HepG2 (cell line): ENCODE data around the gene TRIO. TPM values are rescaled to one million over a fixed set of nuclear protein-coding genes. Genes with fewer than 3 reads are reported as not detected.

Experiments
- ATAC-seq: fragments of 200-7000 bp; cut with Tn5 transposase; 3 replicates; pipeline ENCODE4 v1.9.1; 2020; ENCODE audit warnings: mild to moderate bottlenecking, moderate library complexity
- BruUV-seq: library from RNA; stranded (reverse); fragments of 400-500 nt; replicated peaks from 2 replicates; lab custom pipeline; 2021; lab: Mats Ljungman, UMichigan
- CTCF ChIA-PET: fragments of 300-600 bp; formaldehyde crosslinking; extraction: SDS; loops from one replicate; lab custom pipeline; 2021; ENCODE audit warnings: low total read pairs, inconsistent platforms, low intra/inter-chr PET ratio; lab: Yijun Ruan, JAX
- POLR2A ChIA-PET: fragments of 350-600 bp; sonication (Branson Sonifier 250); formaldehyde crosslinking; loops from one replicate; lab custom pipeline; 2020; ENCODE audit warnings: antibody characterized with exemption, inconsistent platforms; lab: Yijun Ruan, JAX
- DNase-seq: peaks from one replicate; pipeline ENCODE4 v3.0.0-alpha.2; 2015; ENCODE audit warnings: low spot score
- FAIRE-seq: peaks from 3 replicates; lab custom pipeline; 2011; peaks lifted over from hg19 to GRCh38; lab: Jason Lieb, UNC
- H2AFZ ChIP-seq: one replicate; pipeline ENCODE4 v1.6.1; 2011; ENCODE audit warnings: low read length, inconsistent platforms
- H3K27ac ChIP-seq: fragments of 300-600 bp; 3 replicates; pipeline ENCODE4 v1.8.0; 2011; ENCODE audit warnings: mixed run types, mild to moderate bottlenecking, mixed read lengths, low read length, inconsistent platforms; ENCODE audit not compliant: insufficient read depth; ENCODE audit errors: extremely low read length
- H3K27me3 ChIP-seq, 2 experiments: fragments of 200-600 bp in 1 of 2; 2 replicates in 1 of 2; 3 replicates in 1 of 2; pipeline versions ENCODE4 v1.6.0 to v1.8.0; 2011; ENCODE audit warnings: low read length in 2 of 2, mild to moderate bottlenecking in 2 of 2, moderate library complexity in 2 of 2, inconsistent platforms in 1 of 2; ENCODE audit not compliant: insufficient read depth in 2 of 2, control insufficient read depth in 1 of 2
- H3K36me3 ChIP-seq, 2 experiments: fragments of 200-600 bp in 1 of 2; replicated peaks in 1 of 2; 2 replicates in 1 of 2; 3 replicates in 1 of 2; pipeline versions ENCODE4 v1.5.1 to v1.8.0; 2011; ENCODE audit warnings: low read length in 2 of 2, inconsistent platforms in 1 of 2; ENCODE audit not compliant: insufficient read depth in 2 of 2, control insufficient read depth in 1 of 2
- H3K4me1 ChIP-seq: 2 replicates; pipeline ENCODE4 v1.5.1; 2012; ENCODE audit warnings: low read length, inconsistent platforms; ENCODE audit not compliant: insufficient read depth
- H3K4me2 ChIP-seq: 2 replicates; pipeline ENCODE4 v1.6.0; 2011; ENCODE audit warnings: low read depth, low read length, inconsistent platforms
- H3K4me3 ChIP-seq, 3 experiments: fragments of 200-600 bp in 1 of 3; sonication (generic), shearing (Covaris generic) in 1 of 3; replicated peaks in 1 of 3; 2 replicates each; pipeline ENCODE4 v1.5.1; 2011 to 2016; ENCODE audit warnings: low read length in 3 of 3, inconsistent platforms in 2 of 3, low read depth in 2 of 3, mild to moderate bottlenecking in 2 of 3, control low read depth in 1 of 3, mixed read lengths in 1 of 3; ENCODE audit not compliant: insufficient read depth in 1 of 3
- H3K79me2 ChIP-seq: one replicate; pipeline ENCODE4 v1.6.1; 2011; ENCODE audit warnings: low read length, inconsistent platforms; ENCODE audit not compliant: insufficient read depth
- H3K9ac ChIP-seq: 2 replicates; pipeline ENCODE4 v1.6.0; 2011; ENCODE audit warnings: mild to moderate bottlenecking, low read depth, low read length, inconsistent platforms; ENCODE audit not compliant: insufficient read depth
- H3K9me3 ChIP-seq: 2 replicates; pipeline ENCODE4 v1.5.1; 2012; ENCODE audit warnings: mild to moderate bottlenecking, low read length
- H4K20me1 ChIP-seq: 2 replicates; pipeline ENCODE4 v1.6.0; 2011; ENCODE audit warnings: inconsistent platforms, mild to moderate bottlenecking, low read length, moderate library complexity; ENCODE audit not compliant: insufficient read depth
- AGO1 ChIP-seq: fragments of 200-400 bp; formaldehyde crosslinking; IDR thresholded peaks from 2 replicates; pipeline ENCODE4 v1.6.1; 2017; ENCODE audit warnings: mild to moderate bottlenecking, low read depth, low read length, moderate library complexity; ENCODE audit not compliant: poor library complexity, severe bottlenecking
- ASH2L ChIP-seq: fragments of 300-600, 200-600 bp; sonication (generic); IDR thresholded peaks from 2 replicates; pipeline ENCODE4 v1.7.0; 2017; ENCODE audit warnings: low read depth, mild to moderate bottlenecking, moderate library complexity, mixed read lengths, low read length; ENCODE audit not compliant: insufficient read length
- CBFB ChIP-seq: sonication (generic); formaldehyde crosslinking; IDR thresholded peaks from 2 replicates; pipeline ENCODE4 v1.4.0; 2020; ENCODE audit warnings: missing genetic modification reagents
- HNRNPK ChIP-seq: fragments of 200-400 bp; formaldehyde crosslinking; IDR thresholded peaks from 2 replicates; pipeline ENCODE4 v1.6.1; 2018; ENCODE audit warnings: low read length, low read depth, moderate library complexity, mild to moderate bottlenecking; ENCODE audit not compliant: poor library complexity, severe bottlenecking
- KDM6A ChIP-seq: IDR thresholded peaks from 2 replicates; pipeline ENCODE4 v1.6.1; 2016; ENCODE audit warnings: low read depth
- MAFF ChIP-seq: IDR thresholded peaks from 2 replicates; pipeline ENCODE4 v1.6.1; 2011; ENCODE audit warnings: low read depth, low read length, improper control_type of control experiment
- MBD4 ChIP-seq: IDR thresholded peaks from 2 replicates; pipeline ENCODE4 v1.6.1; 2012; ENCODE audit warnings: low read length, inconsistent platforms, borderline replicate concordance
- NR0B2 ChIP-seq: sonication (generic); formaldehyde crosslinking; IDR thresholded peaks from 2 replicates; pipeline ENCODE4 v1.4.0; 2020; ENCODE audit warnings: mild to moderate bottlenecking, missing genetic modification reagents
- SETDB1 ChIP-seq: sonication (generic); formaldehyde crosslinking; IDR thresholded peaks from 2 replicates; pipeline ENCODE4 v1.5.1; 2020; ENCODE audit warnings: missing genetic modification reagents, mild to moderate bottlenecking, borderline replicate concordance
- SIN3B ChIP-seq: fragments of 150-350 bp; IDR thresholded peaks from 2 replicates; pipeline ENCODE4 v1.6.1; 2014; ENCODE audit warnings: low read length
- SMC3 ChIP-seq: IDR thresholded peaks from 2 replicates; pipeline ENCODE4 v1.6.1; 2011; ENCODE audit warnings: low read length, improper control_type of control experiment
- SNAI1 ChIP-seq: sonication (generic); formaldehyde crosslinking; IDR thresholded peaks from 2 replicates; pipeline ENCODE4 v1.5.0; 2020; ENCODE audit warnings: mild to moderate bottlenecking, missing genetic modification reagents, borderline replicate concordance
- TEAD3 ChIP-seq: optimal IDR thresholded peaks from 2 replicates; pipeline ENCODE3; 2016; ENCODE audit warnings: borderline replicate concordance
- ZBTB20 ChIP-seq: sonication (generic); formaldehyde crosslinking; IDR thresholded peaks from 2 replicates; pipeline ENCODE4 v1.8.1; 2023; ENCODE audit warnings: missing genetic modification reagents, low read depth, mild to moderate bottlenecking, borderline replicate concordance
- ZBTB25 ChIP-seq: IDR thresholded peaks from 2 replicates; pipeline ENCODE4 v1.6.1; 2018; ENCODE audit warnings: missing genetic modification reagents
- ZEB1 ChIP-seq: IDR thresholded peaks from 2 replicates; pipeline ENCODE4 v1.6.1; 2012; ENCODE audit warnings: mild to moderate bottlenecking, low read depth, inconsistent platforms; ENCODE audit not compliant: insufficient replicate concordance
- ZNF567 ChIP-seq: sonication (generic); formaldehyde crosslinking; IDR thresholded peaks from 2 replicates; pipeline ENCODE4 v1.8.1; 2023; ENCODE audit warnings: mild to moderate bottlenecking, missing genetic modification reagents, borderline replicate concordance
- ZNF609 ChIP-seq: sonication (generic); formaldehyde crosslinking; IDR thresholded peaks from 2 replicates; pipeline ENCODE4 v1.4.0; 2020; ENCODE audit warnings: mild to moderate bottlenecking, missing genetic modification reagents, borderline replicate concordance
- WGBS: methylation state at CpG from one replicate; pipeline ENCODE4 v1.1.6; 2017; ENCODE audit warnings: low lambda C conversion rate; 5-methylcytosine and 5-hydroxymethylcytosine counted together
- in situ Hi-C: cut with HindIII; loops from 2 replicates; pipeline ENCODE4 v1.10.0; 2017; ENCODE audit warnings: low pct_unique_long_range_greater_than_20kb; ENCODE audit not compliant: extremely low pct_ligation_motif_present
- intact Hi-C: fragments of 100-400 bp; cut with micrococcal nuclease; formaldehyde crosslinking; loops from one replicate; pipeline ENCODE4 v1.10.0; 2022; ENCODE audit not compliant: unreplicated experiment
- polyA plus RNA-seq, 8 experiments: library from polyadenylated mRNA; depleted of rRNA in 3 of 8; stranded (reverse) in 7 of 8; unstranded in 1 of 8; fragments of >200 nt; fragmentation: Illumina TruSeq in 4 of 8; extraction: Trizol in 4 of 8; gene quantifications; 2 replicates each; pipeline versions ENCODE4 v1.2.1 to v1.2.3, GENCODE V29; 2011 to 2016; ENCODE audit warnings: low read depth in 4 of 8, missing spikeins in 1 of 8, mixed read lengths in 1 of 8; ENCODE audit not compliant: insufficient read depth in 1 of 8
- total RNA-seq, 5 experiments: library from RNA; depleted of rRNA; stranded (reverse); fragments of >200 nt; fragmentation: Illumina TruSeq; extraction: Trizol; gene quantifications; 2 replicates each; pipeline ENCODE4 v1.2.3, GENCODE V29; 2016; ENCODE audit warnings: low read depth in 1 of 5

The TRIO gene
- total and polyA plus RNA-seq, 2 of the 13 experiments (the other 11 are each of a cell fraction or from before 2014, with no cell fraction given): 45.2 to 45.9 TPM

- H3K79me2 ChIP-seq: no peaks in the 10 kb centered on the region
- CTCF ChIA-PET: no interaction called here
- FAIRE-seq (no peak), DNase-seq (no peak), ATAC-seq (no peak)
- WGBS: 92% methylated on average over 11 of the region's 11 CpGs
- H3K4me3 ChIP-seq: no peak overlapping the region
- no peak overlapping the region for H3K9ac ChIP-seq
- peaks cover 20 to 72% of the 10 kb centered on the region in 2 experiments for H3K36me3 ChIP-seq
- in situ Hi-C loops: no loop called here
- intact Hi-C loops: no loop called here
- POLR2A ChIA-PET: no interaction called here
- H3K27me3 ChIP-seq: no peaks in the 10 kb centered on the region
- BruUV-seq: no TSS peak
- H3K9me3 ChIP-seq: no peaks in the 10 kb centered on the region
- H3K27ac ChIP-seq: no peak overlapping the region
- no peaks in the 10 kb centered on the region for H3K4me1 ChIP-seq
- H4K20me1 ChIP-seq: no peaks in the 10 kb centered on the region
- H3K4me2 ChIP-seq: no peak overlapping the region
- H2AFZ ChIP-seq: no peak overlapping the region
- no peak for TF ChIP-seq TEAD3 (CRISPR knock-in tag)
- TF ChIP-seq ZBTB25 (CRISPR knock-in tag): no peak
- no peak for TF ChIP-seq SIN3B
- no peak for TF ChIP-seq ZEB1
- no peak for TF ChIP-seq ZBTB20
- TF ChIP-seq MAFF: no peak
- no peak for TF ChIP-seq AGO1
- TF ChIP-seq SNAI1 (CRISPR knock-in tag): no peak
- no peak for TF ChIP-seq NR0B2 (CRISPR knock-in tag)
- TF ChIP-seq SMC3: no peak
- no peak for TF ChIP-seq MBD4
- TF ChIP-seq ZNF609 (CRISPR knock-in tag): no peak
- TF ChIP-seq KDM6A (CRISPR knock-in tag): no peak
- no peak for TF ChIP-seq SETDB1 (CRISPR knock-in tag)
- no peak for TF ChIP-seq ASH2L
- no peak for TF ChIP-seq ZNF567 (CRISPR knock-in tag)
- no peak for TF ChIP-seq CBFB (CRISPR knock-in tag)
- no peak for TF ChIP-seq HNRNPK
Measured at GRCh38 chr5:14339468-14339867, 196.3 kb downstream of the TRIO start.
